ENCODE data around the gene CLEC3B. TPM values are rescaled to one million over a fixed set of nuclear protein-coding genes. Genes with fewer than 3 reads are reported as not detected.

CLEC3B gene
- total RNA-seq, 1 experiment from 2014 or later, result 1.8 TPM

- CTCF ChIA-PET, result no interaction called here
- no peak overlapping the region for H3K4me2 ChIP-seq (ENCODE audit: low read length)
These were observed 34.2 kb downstream of the CLEC3B start for GRCh38 chr3:45060165-45060892.

GRCh38 chr3:45062697-45063070 lies 36.6 kb downstream of the CLEC3B start:
- BruUV-seq (replicated peaks), result no TSS peak
- H3K9me3 ChIP-seq (ENCODE audit: low read length), result no peaks in the 10 kb centered on the region
- ChIA-PET POLR2A (ENCODE audit: unreplicated experiment) (interaction anchor here (0.6 kb wide), 1 partner anchor 414 kb away, joined by 6 read pairs; the partner anchor contains the start of gene ZNF35), CTCF (no interaction called here)
- TF ChIP-seq CTCF (conservative IDR thresholded peaks at IDR 0.05; ENCODE audit: low read depth, low read length) (no peak), EZH2phosphoT487 (IDR thresholded peaks at IDR 0.05; ENCODE audit: borderline replicate concordance, low read length) (no peak), EZH2 (IDR thresholded peaks at IDR 0.05; ENCODE audit: low read length, unreplicated experiment) (no peak)
- no peak for DNase-seq
- H2AFZ ChIP-seq (ENCODE audit: low read length), result no peak overlapping the region
- peaks cover 50% of the 10 kb centered on the region for H3K4me1 ChIP-seq (ENCODE audit: insufficient read depth, low read length)
- H3K27me3 ChIP-seq (ENCODE audit: low read length), result no peaks in the 10 kb centered on the region
- no peak overlapping the region for H3K4me3 ChIP-seq (ENCODE audit: low read length)
- no peak overlapping the region for H3K9ac ChIP-seq (ENCODE audit: low read length)
- H4K20me1 ChIP-seq (ENCODE audit: low read length), result no peaks in the 10 kb centered on the region
- H3F3A ChIP-seq (ENCODE audit: low read length, unreplicated experiment), result peaks cover 4% of the 10 kb centered on the region
- intact Hi-C loops (cut with micrococcal nuclease), result no loop called here
- H3K79me2 ChIP-seq (ENCODE audit: low read length), result no peaks in the 10 kb centered on the region
- ATAC-seq, result no peak
- no peaks in the 10 kb centered on the region for H3K36me3 ChIP-seq (ENCODE audit: low read depth, low read length)
- no peaks in the 10 kb centered on the region for H3K9me2 ChIP-seq (replicated peaks; ENCODE audit: low read length)
- H3K27ac ChIP-seq (ENCODE audit: low read length), result no peak overlapping the region
- no peak overlapping the region for H3K4me2 ChIP-seq (ENCODE audit: low read length)

More at GRCh38 chr3:45060165-45060892, 34.2 kb downstream of the CLEC3B start:
- no peak for TF ChIP-seq EZH2phosphoT487 (IDR thresholded peaks at IDR 0.05; ENCODE audit: borderline replicate concordance, low read length)
- Histone ChIP-seq H3K9me2 (replicated peaks; ENCODE audit: low read length) (no peaks in the 10 kb centered on the region), H3F3A (ENCODE audit: low read length, unreplicated experiment) (peaks cover 4% of the 10 kb centered on the region), H3K4me1 (ENCODE audit: insufficient read depth, low read length) (peaks cover 53% of the 10 kb centered on the region), H2AFZ (ENCODE audit: low read length) (no peak overlapping the region), H3K9me3 (ENCODE audit: low read length) (no peaks in the 10 kb centered on the region), H3K27ac (ENCODE audit: low read length) (no peak overlapping the region), H3K9ac (ENCODE audit: low read length) (no peak overlapping the region), H3K79me2 (ENCODE audit: low read length) (no peaks in the 10 kb centered on the region), H3K4me3 (ENCODE audit: low read length) (no peak overlapping the region), H4K20me1 (ENCODE audit: low read length) (no peaks in the 10 kb centered on the region), H3K27me3 (ENCODE audit: low read length) (no peaks in the 10 kb centered on the region), H3K36me3 (ENCODE audit: low read depth, low read length) (no peaks in the 10 kb centered on the region)
- DNase-seq, result no peak
- BruUV-seq (replicated peaks), result no TSS peak
- POLR2A ChIA-PET (ENCODE audit: unreplicated experiment), result no interaction called here
- no peak for ATAC-seq
- intact Hi-C loops (cut with micrococcal nuclease), result no loop called here

- peak overlapping the region; percentile 54 for H2AFZ ChIP-seq (ENCODE audit: low read length)
- no peaks in the 10 kb centered on the region for H3K36me3 ChIP-seq (ENCODE audit: low read depth, low read length)
- H3K9me2 ChIP-seq (replicated peaks; ENCODE audit: low read length), result no peaks in the 10 kb centered on the region
- H3K4me2 ChIP-seq (ENCODE audit: low read length), result peak overlapping the region; percentile 72
- DNase-seq (peak; percentile 86), ATAC-seq (peak; percentile 74)
- peak overlapping the region; percentile 90 for H3K27ac ChIP-seq (ENCODE audit: low read length)
- H3K27me3 ChIP-seq (ENCODE audit: low read length), result no peaks in the 10 kb centered on the region
- H3K79me2 ChIP-seq (ENCODE audit: low read length), result no peaks in the 10 kb centered on the region
- no peaks in the 10 kb centered on the region for H4K20me1 ChIP-seq (ENCODE audit: low read length)
- TF ChIP-seq CTCF (conservative IDR thresholded peaks at IDR 0.05; ENCODE audit: low read depth, low read length) (no peak), EZH2phosphoT487 (IDR thresholded peaks at IDR 0.05; ENCODE audit: borderline replicate concordance, low read length) (no peak), EZH2 (IDR thresholded peaks at IDR 0.05; ENCODE audit: low read length, unreplicated experiment) (no peak)
- peaks cover 4% of the 10 kb centered on the region for H3F3A ChIP-seq (ENCODE audit: low read length, unreplicated experiment)
- intact Hi-C loops (cut with micrococcal nuclease), result no loop called here
- H3K9ac ChIP-seq (ENCODE audit: low read length), result peak overlapping the region; percentile 72
- no peaks in the 10 kb centered on the region for H3K9me3 ChIP-seq (ENCODE audit: low read length)
- ChIA-PET CTCF (no interaction called here), POLR2A (ENCODE audit: unreplicated experiment) (no interaction called here)
- peaks cover 36% of the 10 kb centered on the region for H3K4me1 ChIP-seq (ENCODE audit: insufficient read depth, low read length)
- no TSS peak for BruUV-seq (replicated peaks)
- peak overlapping the region; percentile 39; the same call in 1 of the 2 replicates for H3K4me3 ChIP-seq (ENCODE audit: low read length)
These were observed 38.6 kb downstream of the CLEC3B start for GRCh38 chr3:45064512-45065372.
